GM12865 (cell line): Measurements from ENCODE around the gene QRFPR.

Experiments used
- DNase-seq: peaks from one replicate; pipeline ENCODE4 v3.0.0; 2010; ENCODE audit warnings: low read depth
- H3K4me3 ChIP-seq: 2 replicates; pipeline ENCODE4 v1.5.1; 2011; ENCODE audit warnings: mild to moderate bottlenecking, low read depth, low read length, control low read depth
- TF ChIP-seq, protein P1 (sequence below): IDR thresholded peaks from 2 replicates; pipeline ENCODE4 v1.5.1; 2011; ENCODE audit warnings: low read length, control low read depth, low read depth, inconsistent platforms; ENCODE audit not compliant: insufficient read depth; ENCODE audit errors: missing control alignments

Gene QRFPR

GRCh38 chr4:121397434-121397833 is 16.6 kb upstream of the QRFPR start:
- no peak for DNase-seq
- TF ChIP-seq, protein P1, sequence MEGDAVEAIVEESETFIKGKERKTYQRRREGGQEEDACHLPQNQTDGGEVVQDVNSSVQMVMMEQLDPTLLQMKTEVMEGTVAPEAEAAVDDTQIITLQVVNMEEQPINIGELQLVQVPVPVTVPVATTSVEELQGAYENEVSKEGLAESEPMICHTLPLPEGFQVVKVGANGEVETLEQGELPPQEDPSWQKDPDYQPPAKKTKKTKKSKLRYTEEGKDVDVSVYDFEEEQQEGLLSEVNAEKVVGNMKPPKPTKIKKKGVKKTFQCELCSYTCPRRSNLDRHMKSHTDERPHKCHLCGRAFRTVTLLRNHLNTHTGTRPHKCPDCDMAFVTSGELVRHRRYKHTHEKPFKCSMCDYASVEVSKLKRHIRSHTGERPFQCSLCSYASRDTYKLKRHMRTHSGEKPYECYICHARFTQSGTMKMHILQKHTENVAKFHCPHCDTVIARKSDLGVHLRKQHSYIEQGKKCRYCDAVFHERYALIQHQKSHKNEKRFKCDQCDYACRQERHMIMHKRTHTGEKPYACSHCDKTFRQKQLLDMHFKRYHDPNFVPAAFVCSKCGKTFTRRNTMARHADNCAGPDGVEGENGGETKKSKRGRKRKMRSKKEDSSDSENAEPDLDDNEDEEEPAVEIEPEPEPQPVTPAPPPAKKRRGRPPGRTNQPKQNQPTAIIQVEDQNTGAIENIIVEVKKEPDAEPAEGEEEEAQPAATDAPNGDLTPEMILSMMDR: no peak
- H3K4me3 ChIP-seq: no peak overlapping the region

DNA sequence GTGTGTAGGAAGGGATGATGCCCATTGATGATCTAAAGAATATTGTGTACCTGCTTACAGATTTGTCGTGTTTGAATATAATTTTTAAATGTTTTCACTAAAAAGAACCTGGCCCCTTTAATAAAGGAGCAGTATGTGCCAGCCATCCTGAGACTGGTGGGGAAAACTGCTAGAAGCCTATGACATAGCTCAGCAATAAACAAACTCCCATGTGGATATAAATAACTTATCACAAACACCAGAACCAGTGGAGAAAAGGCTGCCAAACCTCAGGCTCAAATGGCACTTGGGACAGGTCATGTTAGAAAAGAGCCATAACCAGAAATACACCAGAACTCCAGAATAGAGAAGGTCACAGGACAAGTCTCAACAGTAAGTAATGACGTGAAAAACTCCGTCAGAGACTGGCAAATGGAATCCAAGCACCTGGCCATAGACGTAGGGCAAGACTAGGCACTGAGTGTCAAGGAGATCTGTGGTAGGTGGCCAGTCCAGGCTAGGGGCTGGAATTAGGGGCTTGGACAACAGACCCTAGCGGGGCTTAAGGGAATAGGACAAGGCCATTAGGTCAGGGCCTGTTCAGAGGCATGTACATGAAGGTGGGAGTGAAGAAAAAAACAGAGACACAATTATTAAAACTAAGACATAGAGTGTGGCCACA is 11.7 kb upstream of the QRFPR start:
- TF ChIP-seq, protein P1: no peak
- H3K4me3 ChIP-seq: no peak overlapping the region
- no peak for DNase-seq

- no peak for DNase-seq
- H3K4me3 ChIP-seq: no peak overlapping the region
- TF ChIP-seq, protein P1: no peak
These were observed 9.5 kb upstream of the QRFPR start for GRCh38 chr4:121390335-121390734.

GRCh38 chr4:121379276-121379675 is 1.5 kb downstream of the QRFPR start:
- TF ChIP-seq, protein P1: no peak
- no peak overlapping the region for H3K4me3 ChIP-seq
- no peak for DNase-seq

GRCh38 chr4:121377076-121377475 is 3.7 kb downstream of the QRFPR start:
- DNase-seq: no peak
- TF ChIP-seq, protein P1: no peak
- no peak overlapping the region for H3K4me3 ChIP-seq

- no peak for DNase-seq
- H3K4me3 ChIP-seq: no peak overlapping the region
- TF ChIP-seq, protein P1: no peak
These were observed 4.3 kb downstream of the QRFPR start for GRCh38 chr4:121376556-121376955.

GRCh38 chr4:121376097-121376496 is 4.7 kb downstream of the QRFPR start:
- TF ChIP-seq, protein P1: no peak
- no peak overlapping the region for H3K4me3 ChIP-seq
- DNase-seq: no peak
